ENCODE measurements around the gene LAMC3. TPM values are rescaled to one million over a fixed set of nuclear protein-coding genes. Genes with fewer than 3 reads are reported as not detected.

Gene LAMC3
- total RNA-seq, 1 experiment from 2014 or later: 0.36 TPM

- H3K4me3 ChIP-seq (ENCODE audit: low read depth, low read length): no peak overlapping the region
- Mint-ChIP-seq H3K27me3 (ENCODE audit: insufficient read depth, unreplicated experiment) (peaks cover 17% of the 10 kb centered on the region), H3K4me1 (ENCODE audit: low read depth, unreplicated experiment) (no peaks in the 10 kb centered on the region), H3K27ac (ENCODE audit: unreplicated experiment) (no peak overlapping the region), H3K36me3 (ENCODE audit: insufficient read depth, unreplicated experiment) (no peaks in the 10 kb centered on the region), H3K9me3 (ENCODE audit: unreplicated experiment) (no peaks in the 10 kb centered on the region), H3K4me3 (ENCODE audit: unreplicated experiment) (no peak overlapping the region)
- intact Hi-C loops (cut with micrococcal nuclease; ENCODE audit: unreplicated experiment): no loop called here
- H3K36me3 ChIP-seq (ENCODE audit: control insufficient read depth, insufficient read depth, low read length): no peaks in the 10 kb centered on the region
- no peak for TF ChIP-seq CTCF (IDR thresholded peaks at IDR 0.05; ENCODE audit: insufficient read depth in 1 of 2, low read depth in 1 of 2, low read length in 1 of 2, severe bottlenecking in 1 of 2, unreplicated experiment in 1 of 2)
- no peaks in the 10 kb centered on the region for H3K4me1 ChIP-seq
- no peak for DNase-seq
- ChIA-PET POLR2A (no interaction called here), CTCF (interaction anchor here (0.8 kb wide), 1 partner anchor 23 kb away, joined by 3 read pairs; no protein-coding TSS in a partner anchor)
- no TSS peak for BruUV-seq (replicated peaks)
- no peaks in the 10 kb centered on the region for H3K9me3 ChIP-seq
- no peaks in the 10 kb centered on the region; the same call in 1 of the 2 replicates for H3K27me3 ChIP-seq (replicated peaks; ENCODE audit: control insufficient read depth, insufficient read depth, low read length)
These were observed 12.8 kb downstream of the LAMC3 start for GRCh38 chr9:131021785-131022184.

- CTCF ChIA-PET: interaction anchor here (1.4 kb wide), 1 partner anchor 21 kb away, joined by 3 read pairs; no protein-coding TSS in a partner anchor
- no peak overlapping the region for H3K27ac Mint-ChIP-seq (ENCODE audit: unreplicated experiment)
- DNase-seq: no peak
- no peaks in the 10 kb centered on the region for H3K4me1 Mint-ChIP-seq (ENCODE audit: low read depth, unreplicated experiment)
- intact Hi-C loops (cut with micrococcal nuclease; ENCODE audit: unreplicated experiment): no loop called here
- Histone ChIP-seq H3K36me3 (ENCODE audit: control insufficient read depth, insufficient read depth, low read length) (no peaks in the 10 kb centered on the region), H3K9me3 (no peaks in the 10 kb centered on the region), H3K27me3 (replicated peaks; ENCODE audit: control insufficient read depth, insufficient read depth, low read length) (no peaks in the 10 kb centered on the region; the same call in 1 of the 2 replicates), H3K4me3 (ENCODE audit: low read depth, low read length) (no peak overlapping the region), H3K4me1 (no peaks in the 10 kb centered on the region)
- H3K9me3 Mint-ChIP-seq (ENCODE audit: unreplicated experiment): no peaks in the 10 kb centered on the region
- no peak for TF ChIP-seq CTCF (IDR thresholded peaks at IDR 0.05; ENCODE audit: insufficient read depth in 1 of 2, low read depth in 1 of 2, low read length in 1 of 2, severe bottlenecking in 1 of 2, unreplicated experiment in 1 of 2)
- H3K27me3 Mint-ChIP-seq (ENCODE audit: insufficient read depth, unreplicated experiment): peaks cover 11% of the 10 kb centered on the region
- no peak overlapping the region for H3K4me3 Mint-ChIP-seq (ENCODE audit: unreplicated experiment)
- BruUV-seq (replicated peaks): no TSS peak
- no peaks in the 10 kb centered on the region for H3K36me3 Mint-ChIP-seq (ENCODE audit: insufficient read depth, unreplicated experiment)
- POLR2A ChIA-PET: no interaction called here
These were observed 16.2 kb downstream of the LAMC3 start for GRCh38 chr9:131024978-131025868.

DNA sequence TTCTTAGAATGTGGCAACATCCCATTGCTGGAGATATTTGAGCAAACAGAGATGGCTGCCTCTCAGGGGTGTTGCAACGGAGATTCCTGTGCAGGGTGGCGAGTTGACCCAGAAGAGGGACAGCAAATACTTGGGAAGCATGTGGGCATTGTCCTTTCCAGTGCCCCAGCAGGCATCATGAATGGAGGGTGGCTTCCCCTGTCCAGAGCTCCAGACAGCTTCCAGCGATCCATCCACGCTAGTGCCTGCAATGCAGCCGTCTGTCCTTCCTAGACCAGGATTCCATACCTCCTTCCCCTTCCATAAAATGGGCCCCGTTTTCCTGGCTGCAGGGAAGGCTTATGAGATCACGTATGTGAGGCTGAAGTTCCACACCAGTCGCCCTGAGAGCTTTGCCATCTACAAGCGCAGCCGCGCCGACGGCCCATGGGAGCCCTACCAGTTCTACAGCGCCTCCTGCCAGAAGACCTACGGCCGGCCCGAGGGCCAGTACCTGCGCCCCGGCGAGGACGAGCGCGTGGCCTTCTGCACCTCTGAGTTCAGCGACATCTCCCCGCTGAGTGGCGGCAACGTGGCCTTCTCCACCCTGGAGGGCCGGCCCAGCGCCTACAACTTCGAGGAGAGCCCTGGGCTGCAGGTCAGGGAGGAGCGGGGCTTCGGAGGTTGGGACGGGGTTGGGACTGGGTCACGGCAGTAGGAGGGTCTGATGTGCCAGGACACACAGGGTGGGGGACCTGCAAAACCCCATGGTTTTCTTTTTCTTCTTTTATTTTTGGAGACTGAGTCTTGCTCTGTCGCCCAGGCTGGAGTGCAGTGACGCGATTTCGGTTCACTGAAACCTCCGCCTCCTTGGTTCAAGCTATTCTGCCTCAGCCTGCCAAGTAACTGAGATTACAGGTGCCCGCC is 17.2 kb downstream of the LAMC3 start:
- no peaks in the 10 kb centered on the region for H3K9me3 ChIP-seq
- intact Hi-C loops (cut with micrococcal nuclease; ENCODE audit: unreplicated experiment): no loop called here
- CTCF ChIA-PET: interaction anchor here (1.4 kb wide), 1 partner anchor 20 kb away, joined by 3 read pairs; no protein-coding TSS in a partner anchor
- H3K9me3 Mint-ChIP-seq (ENCODE audit: unreplicated experiment): no peaks in the 10 kb centered on the region
- no peak overlapping the region for H3K27ac Mint-ChIP-seq (ENCODE audit: unreplicated experiment)
- H3K27me3 Mint-ChIP-seq (ENCODE audit: insufficient read depth, unreplicated experiment): peaks cover 8% of the 10 kb centered on the region
- TF ChIP-seq CTCF (IDR thresholded peaks at IDR 0.05; ENCODE audit: insufficient read depth in 1 of 2, low read depth in 1 of 2, low read length in 1 of 2, severe bottlenecking in 1 of 2, unreplicated experiment in 1 of 2): no peak
- H3K4me3 ChIP-seq (ENCODE audit: low read depth, low read length): no peak overlapping the region
- H3K36me3 ChIP-seq (ENCODE audit: control insufficient read depth, insufficient read depth, low read length): no peaks in the 10 kb centered on the region
- POLR2A ChIA-PET: no interaction called here
- no peaks in the 10 kb centered on the region for H3K4me1 Mint-ChIP-seq (ENCODE audit: low read depth, unreplicated experiment)
- no peaks in the 10 kb centered on the region; the same call in 1 of the 2 replicates for H3K27me3 ChIP-seq (replicated peaks; ENCODE audit: control insufficient read depth, insufficient read depth, low read length)
- no peaks in the 10 kb centered on the region for H3K36me3 Mint-ChIP-seq (ENCODE audit: insufficient read depth, unreplicated experiment)
- H3K4me3 Mint-ChIP-seq (ENCODE audit: unreplicated experiment): no peak overlapping the region
- BruUV-seq (replicated peaks): no TSS peak
- H3K4me1 ChIP-seq: no peaks in the 10 kb centered on the region
- DNase-seq: no peak
